H1 (cell line): ENCODE results near the gene COL8A2. TPM values are rescaled to one million over a fixed set of nuclear protein-coding genes. Genes with fewer than 3 reads are reported as not detected.

ENCODE experiments used
- CTCF ChIA-PET: fragments of 300-600 bp; sonication (Branson Sonifier 250); formaldehyde crosslinking; loops from one replicate; lab custom pipeline; 2021; ENCODE audit not compliant: partially characterized antibody; lab: Charles Lee
- POLR2A ChIA-PET: fragments of 300-600 bp; sonication (Branson Sonifier 250); formaldehyde crosslinking; loops from one replicate; lab custom pipeline; 2021; ENCODE audit warnings: inconsistent platforms; ENCODE audit not compliant: partially characterized antibody; lab: Charles Lee
- DNase-seq, 2 experiments: peaks; one replicate each; pipeline versions ENCODE4 v3.0.0 to v3.0.0-alpha.2; 2010 to 2022; ENCODE audit warnings: low spot score in 2 of 2, low read depth in 1 of 2, mixed read lengths in 1 of 2
- FAIRE-seq: peaks from 2 replicates; lab custom pipeline; 2011; peaks lifted over from hg19 to GRCh38; lab: Jason Lieb, UNC
- H2AFZ ChIP-seq: 2 replicates; pipeline ENCODE4 v1.8.1; 2012; ENCODE audit warnings: low read length, inconsistent platforms
- H2AK5ac ChIP-seq: 2 replicates; pipeline ENCODE4 v1.6.1; 2013; ENCODE audit warnings: low read depth, low read length
- H2BK120ac ChIP-seq: replicated peaks from 2 replicates; pipeline ENCODE3; 2013; ENCODE audit warnings: low read depth, low read length, inconsistent platforms
- H2BK12ac ChIP-seq: 2 replicates; pipeline ENCODE4 v1.6.1; 2013; ENCODE audit warnings: low read depth, low read length
- H2BK15ac ChIP-seq: 2 replicates; pipeline ENCODE4 v1.6.1; 2013; ENCODE audit warnings: low read length
- H2BK20ac ChIP-seq: 2 replicates; pipeline ENCODE4 v1.6.1; 2013; ENCODE audit warnings: low read length
- H2BK5ac ChIP-seq: 2 replicates; pipeline ENCODE4 v1.6.1; 2013; ENCODE audit warnings: low read depth, low read length
- H3K14ac ChIP-seq: 2 replicates; pipeline ENCODE4 v1.6.1; 2013; ENCODE audit warnings: inconsistent platforms; ENCODE audit not compliant: insufficient read length
- H3K18ac ChIP-seq: 2 replicates; pipeline ENCODE4 v1.6.1; 2013; ENCODE audit warnings: low read length; ENCODE audit errors: extremely low read depth
- H3K23ac ChIP-seq: 2 replicates; pipeline ENCODE4 v1.6.1; 2013; ENCODE audit warnings: inconsistent platforms; ENCODE audit not compliant: insufficient read length
- H3K23me2 ChIP-seq: 2 replicates; pipeline ENCODE4 v1.6.1; 2013; ENCODE audit warnings: low read depth, low read length
- H3K27ac ChIP-seq: 2 replicates; pipeline ENCODE4 v1.6.1; 2011; ENCODE audit warnings: low read depth, low read length, inconsistent platforms
- H3K27me3 ChIP-seq, 4 experiments: replicated peaks in 1 of 4; 1 replicate in 1 of 4; 2 replicates in 3 of 4; pipeline versions ENCODE4 v1.6.1 to v1.8.1; 2011 to 2013; ENCODE audit warnings: low read length in 3 of 4, mild to moderate bottlenecking in 3 of 4, inconsistent platforms in 2 of 4, mixed read lengths in 2 of 4, moderate library complexity in 1 of 4; ENCODE audit not compliant: control insufficient read depth in 3 of 4, insufficient read depth in 3 of 4; ENCODE audit errors: extremely low read depth in 1 of 4
- H3K36me3 ChIP-seq, 4 experiments: 2 replicates each; pipeline versions ENCODE4 v1.6.1 to v1.8.1; 2011 to 2013; ENCODE audit warnings: mild to moderate bottlenecking in 4 of 4, low read length in 3 of 4, moderate library complexity in 2 of 4, control low read depth in 1 of 4, inconsistent platforms in 1 of 4; ENCODE audit not compliant: insufficient read depth in 4 of 4, control insufficient read depth in 2 of 4
- H3K4ac ChIP-seq: replicated peaks from 2 replicates; pipeline ENCODE3; 2013; ENCODE audit warnings: low read length, low read depth, mixed read lengths, inconsistent platforms; ENCODE audit not compliant: insufficient read length
- H3K4me1 ChIP-seq, 4 experiments: replicated peaks in 1 of 4; 1 replicate in 1 of 4; 2 replicates in 3 of 4; pipeline versions ENCODE4 v1.6.1 to v1.8.1; 2011 to 2013; ENCODE audit warnings: low read length in 3 of 4, inconsistent platforms in 2 of 4, mixed read lengths in 1 of 4; ENCODE audit not compliant: insufficient read depth in 4 of 4, control insufficient read depth in 3 of 4
- H3K4me2 ChIP-seq, 2 experiments: 2 replicates each; pipeline versions ENCODE4 v1.6.1 to v1.8.1; 2011 to 2013; ENCODE audit warnings: low read depth in 2 of 2, low read length in 2 of 2, control low read depth in 1 of 2, inconsistent platforms in 1 of 2, mild to moderate bottlenecking in 1 of 2; ENCODE audit not compliant: insufficient read depth in 1 of 2
- H3K4me3 ChIP-seq, 4 experiments: fragments of 200-600, 300-600 bp in 1 of 4; sonication (generic), shearing (Covaris generic), sonication (Bioruptor Twin) in 1 of 4; 2 replicates each; pipeline versions ENCODE4 v1.5.1 to v1.8.1; 2011 to 2016; ENCODE audit warnings: low read length in 4 of 4, low read depth in 3 of 4, control low read depth in 2 of 4, inconsistent platforms in 2 of 4, mild to moderate bottlenecking in 2 of 4, mixed read lengths in 1 of 4, moderate library complexity in 1 of 4; ENCODE audit not compliant: insufficient read depth in 2 of 4; ENCODE audit errors: extremely low read depth in 1 of 4
- H3K56ac ChIP-seq: replicated peaks from 2 replicates; pipeline ENCODE3; 2013; ENCODE audit warnings: low read depth, mild to moderate bottlenecking, mixed read lengths, low read length, inconsistent platforms; ENCODE audit not compliant: insufficient read length
- H3K79me1 ChIP-seq: 2 replicates; pipeline ENCODE4 v1.6.1; 2013; ENCODE audit warnings: low read depth, low read length, control low read depth
- H3K79me2 ChIP-seq, 2 experiments: 2 replicates each; pipeline versions ENCODE4 v1.6.1 to v1.8.1; 2012 to 2013; ENCODE audit warnings: low read length in 2 of 2, mild to moderate bottlenecking in 2 of 2, inconsistent platforms in 1 of 2; ENCODE audit not compliant: insufficient read depth in 2 of 2, control insufficient read depth in 1 of 2
- H3K9ac ChIP-seq, 4 experiments: replicated peaks in 1 of 4; 1 replicate in 1 of 4; 2 replicates in 3 of 4; pipeline versions ENCODE4 v1.6.1 to v1.8.1; 2011 to 2013; ENCODE audit warnings: low read depth in 3 of 4, low read length in 3 of 4, control low read depth in 2 of 4, mild to moderate bottlenecking in 2 of 4, moderate library complexity in 2 of 4, inconsistent platforms in 1 of 4; ENCODE audit errors: extremely low read depth in 1 of 4
- H3K9me3 ChIP-seq, 2 experiments: 2 replicates each; pipeline versions ENCODE4 v1.6.1 to v1.8.1; 2012 to 2013; ENCODE audit warnings: mild to moderate bottlenecking in 2 of 2, moderate library complexity in 2 of 2, control low read depth in 1 of 2, inconsistent platforms in 1 of 2, low read depth in 1 of 2, low read length in 1 of 2, mixed read lengths in 1 of 2; ENCODE audit not compliant: insufficient read depth in 2 of 2
- H4K20me1 ChIP-seq, 2 experiments: replicated peaks in 1 of 2; 2 replicates each; pipeline versions ENCODE3 to v1.8.1; 2011 to 2013; ENCODE audit warnings: inconsistent platforms in 2 of 2, low read length in 2 of 2, mild to moderate bottlenecking in 1 of 2; ENCODE audit not compliant: insufficient read depth in 2 of 2, control insufficient read depth in 1 of 2
- H4K5ac ChIP-seq: 2 replicates; pipeline ENCODE4 v1.6.1; 2013; ENCODE audit warnings: low read length, low read depth, mixed read lengths, inconsistent platforms; ENCODE audit not compliant: insufficient read length
- H4K8ac ChIP-seq: 2 replicates; pipeline ENCODE4 v1.8.0; 2013; ENCODE audit warnings: mild to moderate bottlenecking, moderate library complexity, low read length, inconsistent platforms; ENCODE audit not compliant: insufficient read depth; ENCODE audit errors: extremely low read depth
- H4K91ac ChIP-seq: replicated peaks from 2 replicates; pipeline ENCODE3; 2013; ENCODE audit warnings: low read length, mixed read lengths, inconsistent platforms; ENCODE audit not compliant: insufficient read length
- JUN ChIP-seq: IDR thresholded peaks from 2 replicates; pipeline ENCODE4 v1.6.1; 2011; ENCODE audit warnings: low read depth, mild to moderate bottlenecking, improper control_type of control experiment, low read length
- WGBS, 2 experiments: shearing (Covaris generic) in 1 of 2; methylation state at CpG; one replicate each; pipeline versions ENCODE4 v1.1.6 to v1.1.7; 2013 to 2015; ENCODE audit warnings: low lambda C conversion rate in 2 of 2, mixed read lengths in 2 of 2, inconsistent platforms in 1 of 2, low coverage in 1 of 2, missing lambda C conversion rate in 1 of 2; ENCODE audit not compliant: insufficient replicate concordance in 2 of 2, insufficient coverage in 1 of 2, insufficient read length in 1 of 2; ENCODE audit errors: extremely low coverage in 1 of 2, missing lambda C conversion rate in 1 of 2; 5-methylcytosine and 5-hydroxymethylcytosine counted together
- polyA plus RNA-seq, 7 experiments: library from polyadenylated mRNA; depleted of rRNA in 3 of 7; stranded (reverse) in 5 of 7; unstranded in 2 of 7; fragments of >200 nt in 5 of 7; fragments of 200-250 nt in 2 of 7; gene quantifications; 1 replicate in 5 of 7; 2 replicates in 1 of 7; 4 replicates in 1 of 7; pipeline versions ENCODE4 v1.2.1 to v1.2.3, GENCODE V29; 2011 to 2013; ENCODE audit warnings: missing spikeins in 2 of 7, mixed read lengths in 2 of 7
- total RNA-seq: library from RNA; stranded (reverse); fragmentation: NEBNext Ultra II Directional; extraction: Animal tissue kit (Norgen Biotek cat#: 25700); gene quantifications from 2 replicates; pipeline ENCODE4 v1.2.1, GENCODE V29; 2021

COL8A2 gene
- total and polyA plus RNA-seq, 2 of the 8 experiments (the other 6 are each of a cell fraction or from before 2014, with no cell fraction given): 2.1 to 2.8 TPM

GRCh38 chr1:36097693-36098585 lies 27.1 kb downstream of the COL8A2 start:
- Histone ChIP-seq H3K79me2 (no peaks in the 10 kb centered on the region), H4K91ac (peak overlapping the region; percentile 1), H3K23ac (no peak overlapping the region), H3K4me2 (peak overlapping the region in 1 of 2 experiments; percentile 25; a peak in 1 of 4 replicates), H2AK5ac (no peak overlapping the region), H3K4ac (no peak overlapping the region), H4K8ac (no peak overlapping the region), H4K20me1 (no peaks in the 10 kb centered on the region), H3K23me2 (no peaks in the 10 kb centered on the region), H3K18ac (no peak overlapping the region; the same call in 1 of the 2 replicates), H2BK20ac (no peak overlapping the region), H3K4me1 (peaks cover 0 to 11% (median 7%) of the 10 kb centered on the region in 4 experiments; a peak in 3 of 7 replicates), H3K4me3 (no peak overlapping the region), H3K27me3 (0 out of 7 replicates have a peak, but pooled peaks cover 0 to 2% (median 0%) of the 10 kb centered on the region in 4 experiments), H3K9ac (no peak overlapping the region; a peak in 1 of 7 replicates), H4K5ac (no peak overlapping the region), H2BK12ac (0 out of 2 replicates have a peak overlapping the region, but pooled peaks have one; percentile 75), H3K79me1 (no peaks in the 10 kb centered on the region), H3K27ac (no peak overlapping the region; the same call in 1 of the 2 replicates), H2BK15ac (no peak overlapping the region), H3K14ac (no peak overlapping the region), H3K9me3 (no peaks in the 10 kb centered on the region), H2BK5ac (peak overlapping the region; percentile 44; the same call in 1 of the 2 replicates), H2AFZ (no peak overlapping the region), H3K36me3 (peaks cover 13 to 21% (median 16%) of the 10 kb centered on the region in 4 experiments), H2BK120ac (no peak overlapping the region), H3K56ac (no peak overlapping the region)
- DNase-seq: no peak
- ChIA-PET POLR2A (interaction anchor here (0.7 to 7.8 kb wide), 9 partner anchors 10 to 224 kb away, joined by 3 to 61 read pairs (median 4); no protein-coding TSS in a partner anchor), CTCF (interaction anchor here (0.7 to 32.6 kb wide), 17 partner anchors 8 to 322 kb away, joined by 3 to 738 read pairs (median 5); partner anchors contain the start of genes SH3D21 and TRAPPC3)
- no peak for FAIRE-seq
- WGBS, 2 experiments: 88% methylated on average over 23 of the region's 33 CpGs; no CpG with 5 or more reads in 1 of the 2 experiments
- no peak for TF ChIP-seq JUN
